Tibial nerve (tissue), 4 donors: ENCODE results near the gene POMT2.

Source experiments
- EP300 ChIP-seq, 2 donors: sonication (generic); formaldehyde crosslinking; IDR thresholded peaks; one replicate each; pipeline ENCODE4 v1.6.1; 2017; ENCODE audit warnings: antibody characterized with exemption in 2 of 2, mild to moderate bottlenecking in 1 of 2
- TF ChIP-seq, protein P1 (sequence below), 5 experiments: fragments of 200-600 bp in 3 of 5; fragments of 450-650 bp in 2 of 5; sonication (generic) in 3 of 5; IDR thresholded peaks; one replicate each; pipeline ENCODE4 v1.5.1; 2016 to 2019; ENCODE audit warnings: antibody characterized with exemption in 5 of 5, mild to moderate bottlenecking in 3 of 5, moderate library complexity in 2 of 5

GRCh38 chr14:77323571-77323970 lies 2.9 kb upstream of the POMT2 start:
- TF ChIP-seq, protein P1, sequence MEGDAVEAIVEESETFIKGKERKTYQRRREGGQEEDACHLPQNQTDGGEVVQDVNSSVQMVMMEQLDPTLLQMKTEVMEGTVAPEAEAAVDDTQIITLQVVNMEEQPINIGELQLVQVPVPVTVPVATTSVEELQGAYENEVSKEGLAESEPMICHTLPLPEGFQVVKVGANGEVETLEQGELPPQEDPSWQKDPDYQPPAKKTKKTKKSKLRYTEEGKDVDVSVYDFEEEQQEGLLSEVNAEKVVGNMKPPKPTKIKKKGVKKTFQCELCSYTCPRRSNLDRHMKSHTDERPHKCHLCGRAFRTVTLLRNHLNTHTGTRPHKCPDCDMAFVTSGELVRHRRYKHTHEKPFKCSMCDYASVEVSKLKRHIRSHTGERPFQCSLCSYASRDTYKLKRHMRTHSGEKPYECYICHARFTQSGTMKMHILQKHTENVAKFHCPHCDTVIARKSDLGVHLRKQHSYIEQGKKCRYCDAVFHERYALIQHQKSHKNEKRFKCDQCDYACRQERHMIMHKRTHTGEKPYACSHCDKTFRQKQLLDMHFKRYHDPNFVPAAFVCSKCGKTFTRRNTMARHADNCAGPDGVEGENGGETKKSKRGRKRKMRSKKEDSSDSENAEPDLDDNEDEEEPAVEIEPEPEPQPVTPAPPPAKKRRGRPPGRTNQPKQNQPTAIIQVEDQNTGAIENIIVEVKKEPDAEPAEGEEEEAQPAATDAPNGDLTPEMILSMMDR (IDR thresholded peaks at IDR 0.05) = no peak
- TF ChIP-seq EP300 (IDR thresholded peaks at IDR 0.05) = no peak
